NCI-H146 (cell line): ENCODE data around the gene RBBP9.
"Not testable (repeated sequence)": the region's sequence is repeated elsewhere in the genome, so short reads cannot be mapped to it uniquely, and the experiment has no call there.

Source experiments
- DNase-seq: peaks from one replicate; lab custom pipeline; 2025; lab: John Stamatoyannopoulos, UW

Gene RBBP9

DNA sequence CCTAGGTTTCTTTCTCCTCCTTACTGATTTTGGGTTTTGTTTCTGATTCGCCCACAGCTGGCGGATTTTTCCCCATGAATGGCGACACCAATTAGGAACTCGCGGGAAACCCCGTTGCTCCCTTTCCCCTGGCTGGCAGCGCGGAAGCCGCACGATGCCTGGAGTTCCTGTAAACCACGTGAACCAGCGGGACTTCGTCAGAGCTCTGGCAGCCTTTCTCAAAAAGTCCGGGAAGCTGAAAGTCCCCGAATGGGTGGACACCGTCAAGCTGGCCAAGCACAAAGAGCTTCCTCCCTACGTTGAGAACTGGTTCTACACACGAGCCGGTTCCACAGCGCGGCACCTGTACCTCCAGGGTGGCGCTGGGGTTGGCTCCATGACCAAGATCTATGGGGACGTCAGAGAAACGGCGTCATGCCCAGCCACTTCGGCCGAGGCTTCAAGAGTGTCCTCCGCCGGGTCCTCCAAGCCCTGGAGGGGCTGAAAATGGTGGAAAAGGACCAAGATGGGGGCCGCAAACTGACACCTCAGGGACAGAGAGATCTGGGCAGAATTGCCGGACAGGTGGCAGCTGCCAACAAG lies 7.5 kb upstream of the RBBP9 start:
- DNase-seq: no peak

DNA sequence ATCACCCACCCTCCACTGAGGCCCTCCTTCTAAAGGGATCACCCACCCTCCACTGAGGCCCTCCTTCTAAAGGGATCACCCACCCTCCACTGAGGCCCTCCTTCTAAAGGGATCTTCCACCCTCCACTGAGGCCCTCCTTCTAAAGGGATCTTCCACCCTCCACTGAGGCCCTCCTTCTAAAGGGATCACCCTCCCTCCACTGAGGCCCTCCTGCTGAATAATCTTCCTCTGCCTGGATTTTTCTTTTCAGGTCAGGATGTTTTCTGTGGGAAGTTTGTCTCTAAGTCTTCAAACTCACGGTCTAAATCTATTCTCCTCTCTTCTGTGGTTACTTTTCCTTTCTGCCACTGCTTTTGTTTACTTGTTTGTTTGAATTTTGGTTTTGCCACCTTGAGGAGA lies 4.6 kb upstream of the RBBP9 start:
- DNase-seq: not testable (repeated sequence)

DNA sequence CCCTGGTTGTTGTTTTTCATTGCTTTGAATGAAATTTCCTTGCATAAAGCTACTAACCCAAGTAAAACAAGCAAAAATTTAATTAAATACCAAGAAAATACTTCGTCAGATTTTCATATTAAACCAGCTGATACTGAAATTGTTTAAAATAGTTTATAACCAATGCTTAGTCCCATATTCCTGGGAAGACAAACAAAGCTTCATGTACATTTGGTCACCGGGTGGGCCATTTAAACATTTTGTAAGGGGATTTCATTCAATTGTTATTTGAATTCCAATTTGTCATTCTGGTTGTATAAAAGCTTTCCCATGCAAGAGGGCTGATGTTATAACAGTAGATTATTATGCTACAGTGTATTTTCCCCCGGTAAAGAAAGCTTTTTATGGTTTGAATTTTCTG lies 578 bp upstream of the RBBP9 start:
- no peak for DNase-seq

DNA sequence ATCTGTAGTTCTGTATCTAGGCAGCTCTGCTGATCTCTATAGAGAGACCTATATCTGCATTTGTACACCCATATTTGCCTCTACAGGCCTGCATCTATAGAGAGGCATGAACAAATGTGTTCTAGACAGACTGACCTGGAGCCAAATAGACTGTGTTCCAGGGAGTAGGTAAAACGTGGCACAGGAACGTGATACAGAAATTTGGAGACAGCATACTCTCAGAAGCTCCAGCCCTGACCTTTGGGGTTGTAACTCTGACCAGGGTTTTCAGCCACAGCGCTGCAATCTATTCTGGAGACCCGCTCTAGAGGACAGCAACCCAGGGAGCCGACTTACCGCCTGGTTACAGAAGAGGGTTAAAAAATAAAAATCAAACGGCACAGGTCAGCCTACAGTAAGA lies 983 bp downstream of the RBBP9 start:
- peak; percentile 16 for DNase-seq

DNA sequence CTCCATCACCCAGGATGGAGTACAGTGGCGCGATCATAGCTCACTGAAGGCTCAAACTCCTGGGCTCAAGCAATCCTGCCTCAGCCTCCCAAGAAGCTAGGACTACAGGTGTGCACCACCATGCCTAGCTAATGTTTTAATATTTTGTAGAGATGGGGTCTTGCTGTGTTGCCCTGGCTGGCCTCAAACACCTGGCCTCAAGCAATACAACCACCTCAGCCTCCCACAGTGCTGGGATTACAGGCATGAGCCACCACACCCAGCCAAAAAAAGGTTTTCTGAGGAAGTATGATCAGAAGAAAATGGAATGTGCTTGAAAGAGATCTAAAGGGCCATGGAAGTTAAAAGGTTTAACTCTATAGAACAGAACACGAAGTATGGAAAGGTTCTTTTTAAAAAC lies 8.7 kb downstream of the RBBP9 start:
- DNase-seq: no peak

DNA sequence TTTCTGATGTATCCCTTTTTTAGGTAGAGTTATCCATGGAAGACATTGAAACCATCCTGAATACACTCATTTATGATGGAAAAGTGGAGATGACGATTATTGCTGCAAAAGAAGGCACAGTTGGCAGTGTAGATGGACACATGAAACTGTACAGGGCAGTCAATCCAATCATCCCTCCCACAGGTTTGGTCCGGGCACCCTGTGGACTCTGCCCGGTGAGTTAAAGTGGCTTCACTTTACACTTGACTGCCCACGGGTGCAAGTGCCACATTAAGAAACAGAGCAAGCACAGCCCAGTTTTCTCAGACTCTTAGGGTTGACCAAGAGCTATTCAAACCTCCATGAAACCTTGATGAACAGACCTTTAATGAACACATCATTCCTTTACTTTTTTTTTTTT lies 15.4 kb downstream of the RBBP9 start:
- no peak for DNase-seq

DNA sequence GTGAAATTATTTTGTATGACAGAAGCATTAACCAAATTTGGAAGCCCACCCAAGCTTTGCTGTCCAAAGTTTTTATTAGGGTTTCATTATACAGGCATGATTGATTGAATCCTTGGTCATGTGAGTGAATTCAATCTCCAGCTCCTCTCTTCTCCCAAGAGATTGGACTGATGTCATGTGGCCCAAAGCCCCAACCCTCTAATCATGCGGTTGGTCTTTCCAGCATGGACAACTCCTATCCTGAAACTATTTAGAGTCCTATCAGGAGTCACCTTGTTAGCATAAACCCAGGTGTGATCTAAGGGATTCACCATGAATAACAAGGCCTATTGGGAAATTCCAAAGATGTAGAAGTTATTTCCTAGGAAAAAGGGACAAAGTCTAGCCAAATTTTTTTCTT lies 19.2 kb downstream of the RBBP9 start:
- DNase-seq: no peak

DNA sequence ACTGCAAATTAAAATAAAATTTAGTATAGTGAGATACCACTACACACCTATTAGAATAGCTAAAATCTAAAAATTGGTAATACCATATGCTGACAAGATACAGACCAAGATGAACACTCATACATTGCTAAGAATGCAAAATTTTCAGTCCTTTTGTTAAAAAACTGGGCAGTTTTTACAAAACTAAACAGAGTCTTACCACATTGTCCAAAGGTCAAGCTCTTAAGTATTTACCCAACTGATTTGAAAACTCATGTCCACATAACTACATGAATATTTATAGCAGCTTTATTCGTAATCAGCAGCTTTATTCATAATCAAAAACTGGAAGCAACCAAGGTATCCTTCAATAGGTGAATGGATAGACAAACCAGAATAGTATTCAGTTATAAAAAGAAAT lies 19.8 kb downstream of the RBBP9 start:
- no peak for DNase-seq

DNA sequence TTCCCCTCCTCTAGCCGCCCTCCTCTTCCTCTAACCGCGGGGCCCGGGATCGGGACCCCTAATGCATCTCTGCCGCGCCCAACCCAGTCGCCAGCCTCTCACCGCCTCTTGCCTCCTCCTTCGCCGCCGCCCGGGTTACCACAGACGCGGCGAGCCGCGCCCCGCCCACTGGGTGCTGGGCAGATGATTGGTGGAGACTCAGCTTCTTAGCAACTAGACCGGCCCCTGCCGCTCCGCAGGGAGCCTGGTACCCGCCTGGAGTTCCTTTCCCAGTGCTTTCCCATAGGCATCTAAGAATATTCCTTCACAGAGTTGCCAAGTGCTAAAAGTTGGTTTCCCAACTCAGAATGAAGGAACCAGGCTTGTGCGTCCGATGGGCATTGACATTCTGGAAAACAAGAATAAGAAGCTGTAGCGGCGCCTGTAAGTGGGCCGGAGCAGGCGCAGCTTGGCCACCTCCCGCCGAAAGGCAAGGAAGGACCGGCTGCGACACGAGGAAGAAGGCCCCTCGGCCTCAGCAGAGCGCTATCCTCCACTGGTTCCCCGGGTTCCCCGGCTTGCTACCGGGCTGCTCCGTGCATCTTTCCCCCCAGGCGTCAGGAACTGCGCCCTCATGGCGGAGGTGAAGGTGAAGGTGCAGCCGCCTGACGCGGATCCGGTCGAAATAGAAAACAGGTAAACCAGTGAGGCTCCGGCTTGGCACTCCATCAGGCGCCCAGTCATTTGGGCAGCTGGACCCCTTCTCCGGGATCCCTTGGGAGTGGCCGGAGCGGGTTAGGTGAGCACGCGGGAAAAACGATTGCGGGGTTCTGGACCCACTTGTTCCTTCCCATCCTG lies 29.9 kb downstream of the RBBP9 start, which contains the start of the genes DZANK1 and POLR3F:
Gene DZANK1 (minus strand): TSS at position 137 of the 837 bp plus-strand sequence. CDS start 1,672 bp downstream, outside the sequence.
Gene POLR3F (plus strand): TSS at position 497 of the 837 bp plus-strand sequence. CDS start 117 bp downstream, at position 614.
- peak; percentile 99 for DNase-seq

DNA sequence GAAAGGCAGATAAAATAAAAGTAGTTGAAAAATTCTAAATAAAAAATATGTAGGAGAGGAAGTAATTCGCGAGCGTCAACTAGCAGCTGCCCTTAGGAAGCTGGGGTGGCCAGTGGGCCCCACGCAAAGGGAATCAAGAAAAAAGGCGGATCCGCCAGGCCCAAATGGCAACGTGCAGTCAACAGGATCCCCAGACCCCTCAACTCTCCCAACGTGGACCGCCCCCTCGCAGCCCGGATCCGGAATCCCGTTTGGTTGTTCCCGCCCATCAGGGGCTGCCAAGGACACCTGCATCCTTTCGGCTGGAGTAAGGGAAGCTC lies 30.5 kb downstream of the RBBP9 start:
- DNase-seq: no peak

DNA sequence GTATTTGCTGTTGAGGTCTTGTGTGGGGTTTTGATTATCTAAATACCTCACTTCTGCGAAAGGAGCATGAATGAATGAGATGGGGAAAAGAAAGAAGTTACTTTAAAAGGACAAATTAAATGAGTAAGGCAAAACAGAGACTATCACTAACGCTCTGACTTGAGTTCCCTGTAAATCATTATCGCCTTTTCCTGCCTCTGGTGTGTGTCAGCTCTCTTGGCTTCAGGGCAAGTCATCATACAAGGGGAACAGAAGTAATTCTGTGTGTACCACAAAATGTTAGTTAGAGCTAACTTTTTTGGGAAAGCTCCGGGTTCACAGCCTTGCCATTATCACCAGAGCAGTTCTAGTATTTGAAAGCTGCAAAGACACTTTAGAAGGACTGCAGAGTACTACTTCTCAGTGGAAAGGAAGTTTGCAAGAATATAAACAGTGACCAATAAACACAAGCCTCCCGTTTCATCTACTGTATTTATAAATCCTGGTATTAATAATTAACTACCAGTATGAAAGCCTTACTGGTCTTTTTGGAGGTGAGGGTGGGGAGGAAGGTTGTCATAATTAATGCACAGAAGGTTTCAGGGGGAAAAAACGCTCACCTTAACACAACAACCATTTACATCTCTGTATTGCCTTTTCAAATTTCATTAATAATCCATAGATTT lies 31.4 kb downstream of the RBBP9 start:
- no peak for DNase-seq

DNA sequence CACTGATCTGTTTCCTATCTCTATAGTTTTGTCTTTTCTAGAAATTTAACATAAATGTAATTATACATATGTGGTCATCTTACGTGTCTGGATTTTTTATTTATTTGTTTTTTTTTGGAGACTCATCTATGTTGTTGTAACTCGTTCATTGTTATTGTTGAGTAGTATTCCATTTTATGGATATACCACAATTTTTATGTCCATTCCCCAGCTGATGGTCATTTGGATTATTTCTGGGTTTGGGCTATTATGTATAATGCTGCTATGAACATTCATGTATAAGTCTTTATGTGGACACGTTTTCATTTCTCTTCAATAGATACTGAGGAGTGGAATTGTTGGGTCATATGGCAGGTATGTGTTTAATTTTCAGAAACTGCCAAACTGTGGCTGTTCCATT lies 40.4 kb downstream of the RBBP9 start:
- DNase-seq: no peak

DNA sequence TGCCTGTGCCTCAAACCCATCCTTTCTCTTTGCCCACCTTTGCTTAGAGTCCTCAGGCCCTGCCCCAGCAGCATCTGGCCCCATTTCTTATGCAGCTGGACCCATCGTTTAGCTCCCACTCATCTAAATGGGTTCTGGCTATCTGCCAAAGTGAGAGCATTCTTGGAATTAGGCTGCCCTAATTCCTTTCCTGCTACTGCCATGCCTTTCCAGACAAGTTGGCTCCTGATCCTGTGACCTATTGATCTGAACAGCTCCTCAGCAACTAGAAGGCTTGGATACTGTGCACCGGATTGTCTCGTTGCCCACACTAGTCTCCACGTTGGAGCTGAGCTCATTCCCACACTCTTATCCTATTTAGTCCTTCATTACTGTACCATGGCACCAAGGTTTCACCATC lies 53.1 kb downstream of the RBBP9 start:
- DNase-seq: peak; percentile 79

DNA sequence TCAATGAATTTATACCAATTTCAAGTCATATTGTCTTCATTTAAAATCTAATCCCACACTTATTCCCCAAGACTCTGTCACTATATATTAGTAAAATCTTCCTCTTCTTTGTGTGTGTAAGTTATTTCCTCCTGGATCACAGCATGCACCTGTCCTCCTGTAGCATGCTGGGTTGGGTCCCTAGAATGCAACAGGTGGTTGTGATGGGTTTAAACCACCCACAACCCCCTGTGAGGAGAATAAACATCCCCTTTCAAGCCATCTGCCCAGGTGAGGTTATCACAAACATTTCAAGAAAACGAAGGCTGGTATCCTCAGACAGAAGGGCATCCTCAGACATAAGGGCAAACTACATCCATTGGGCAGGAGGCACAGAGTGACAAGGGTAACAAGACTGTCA lies 56.6 kb downstream of the RBBP9 start:
- peak; percentile 95 for DNase-seq

DNA sequence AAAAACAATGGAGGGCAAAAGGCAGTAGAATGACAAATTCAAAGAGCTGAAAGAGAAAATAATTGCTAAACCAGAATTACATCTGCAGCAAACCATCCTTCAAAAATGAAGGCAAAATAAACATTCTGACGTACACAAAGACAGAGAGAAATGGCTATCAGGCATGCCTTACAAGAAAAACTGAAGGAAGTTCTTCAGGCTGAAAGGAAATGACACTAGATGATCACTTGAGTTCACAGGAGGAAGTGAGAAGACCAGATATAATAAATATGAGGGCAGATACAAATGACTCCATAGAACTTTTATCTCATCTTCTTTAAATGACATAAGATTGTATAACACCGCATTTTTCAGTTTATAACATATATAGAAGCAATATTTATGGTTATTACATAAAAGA lies 60.2 kb downstream of the RBBP9 start:
- no peak for DNase-seq
